Heart right ventricle (tissue), 16 donors: ENCODE data around the gene GALNT16. TPM values are rescaled to one million over a fixed set of nuclear protein-coding genes. Genes with fewer than 3 reads are reported as not detected.

Source experiments
- ATAC-seq, 8 donors: fragments of 200-7000 bp; cut with Tn5 transposase; one replicate each; pipeline ENCODE4 v1.9.1; 2020; ENCODE audit warnings: mild to moderate bottlenecking in 8 of 8, moderate library complexity in 8 of 8, moderate number of reproducible peaks in 1 of 8
- DNase-seq, 2 donors: peaks; one replicate each; pipeline ENCODE4 v3.0.0-alpha.2; 2020
- H3K27ac ChIP-seq, 10 donors: fragments of 200-600 bp; sonication (generic) in 2 of 10; one replicate each; pipeline versions ENCODE4 v1.5.0 to v1.8.0; 2020 to 2022; ENCODE audit warnings: mild to moderate bottlenecking in 3 of 10
- H3K27me3 ChIP-seq, 7 donors: fragments of 200-600 bp; one replicate each; pipeline ENCODE4 v1.8.0; 2021 to 2022; ENCODE audit warnings: mild to moderate bottlenecking in 2 of 7
- H3K36me3 ChIP-seq, 9 donors: fragments of 200-600 bp; sonication (generic) in 1 of 9; one replicate each; pipeline versions ENCODE4 v1.5.0 to v1.8.0; 2020 to 2022; ENCODE audit warnings: mild to moderate bottlenecking in 2 of 9
- H3K4me1 ChIP-seq, 9 donors: fragments of 200-600 bp; sonication (generic) in 1 of 9; one replicate each; pipeline versions ENCODE4 v1.5.0 to v1.8.0; 2020 to 2022; ENCODE audit warnings: mild to moderate bottlenecking in 4 of 9
- H3K4me3 ChIP-seq, 10 donors: fragments of 200-600 bp; sonication (generic) in 2 of 10; one replicate each; pipeline versions ENCODE4 v1.5.0 to v1.8.0; 2020 to 2022; ENCODE audit warnings: mild to moderate bottlenecking in 7 of 10, moderate library complexity in 2 of 10
- H3K9me3 ChIP-seq, 11 donors: fragments of 200-600 bp in 10 of 11; sonication (generic) in 2 of 11; one replicate each; pipeline versions ENCODE4 v1.5.0 to v1.8.0; 2013 to 2022; ENCODE audit warnings: mild to moderate bottlenecking in 2 of 11, control low read depth in 1 of 11, moderate library complexity in 1 of 11
- CTCF ChIP-seq, 9 donors: fragments of 200-600 bp; sonication (generic) in 2 of 9; IDR thresholded peaks; one replicate each; pipeline versions ENCODE4 v1.5.0 to v1.8.0; 2021 to 2022; ENCODE audit warnings: antibody characterized with exemption in 9 of 9, mild to moderate bottlenecking in 5 of 9, moderate library complexity in 1 of 9
- WGBS, 2 donors: extraction: QIAGEN DNeasy Blood & Tissue Kit; methylation state at CpG; one replicate each; pipeline ENCODE4 v1.1.7; 2013; ENCODE audit warnings: inconsistent platforms in 1 of 2; 5-methylcytosine and 5-hydroxymethylcytosine counted together
- intact Hi-C, 10 donors: fragments of 100-400 bp; cut with DNase I; formaldehyde crosslinking; loops; one replicate each; pipeline versions ENCODE4 v1.11.1 to v1.14.2; 2022
- polyA plus RNA-seq, 2 donors: library from polyadenylated mRNA; stranded (reverse); fragments of 200-250 nt; gene quantifications; one replicate each; pipeline ENCODE4 v1.2.3, GENCODE V29; 2013
- total RNA-seq, 10 donors: library from RNA; stranded (reverse); fragmentation: NEBNext Ultra II Directional in 3 of 10; extraction: Animal tissue kit (Norgen Biotek cat#: 25700) in 3 of 10; gene quantifications; one replicate each; pipeline versions ENCODE4 v1.2.1 to v1.2.4, GENCODE V29; 2021 to 2023
- donor health status: Arrhythmogenic right ventricular cardiomyopathy.
- donor health status: ischemic (EF 13 %, LVEDD 7.1; RV severe dilation, severe dysfunction).
- donor health status: healthy with polysubstance abuse.
- donor health status: DM: no; HTN: yes; CAD: no.
- donor health status: DM: no; HTN: no; CAD: no.
- donor health status: ischemic (EF 25% LVEDD 6.9; RV normal size, moderate dysfunction).
- donor health status: ischemic (EF 25% LVEDD 5.7; RV mildly dilated, moderate dysfunction).
- donor health status: healthy.
- donor health status: DM: yes; HTN: yes; CAD: no.
- donor health status: Ischemic cardiomyopathy.
- donor health status: ischemic (EF 35%, LVEDD 5.7; RV mildly dilated, moderate dysfunction).
- donor health status: nonischemic (EF 11% LVEDD 7.7; RV severe dilation, severe dysfunction).
- donor health status: DM: yes; HTN: yes; CAD: no.
- donor health status: PGD.
- donor health status: ischemic (EF 29% LVEDD 5.4; RV normal size, mild dysfunction).
- donor health status: nonischemic (EF 23%, LVEDD 6.1; RV moderate dilation, normal function).

Gene GALNT16
- total and polyA plus RNA-seq, 12 donors, result 9.6 to 106 (median 68.3) TPM

GRCh38 chr14:69345402-69345801 lies 85.4 kb downstream of the GALNT16 start:
- DNase-seq (no peak), ATAC-seq (no peak)
- peaks cover 0 to 12% (median 8%) of the 10 kb centered on the region in 9 donors for H3K4me1 ChIP-seq
- H3K9me3 ChIP-seq, result no peaks in the 10 kb centered on the region
- WGBS, 2 donors, result 66 to 77% methylated on average over 4 of the region's 4 CpGs
- intact Hi-C loops, result loop anchor here in 6 of 10 donors (5.0 to 10.0 kb wide), 3 partner anchors 88 to 103 kb away; no protein-coding TSS in a partner anchor
- H3K27me3 ChIP-seq, result no peaks in the 10 kb centered on the region
- H3K27ac ChIP-seq, result no peak overlapping the region
- no peak overlapping the region for H3K4me3 ChIP-seq
- TF ChIP-seq CTCF (IDR thresholded peaks at IDR 0.05), result no peak
- H3K36me3 ChIP-seq, result peaks cover 0 to 48% (median 0%) of the 10 kb centered on the region in 9 donors

GRCh38 chr14:69346710-69347109 lies 86.8 kb downstream of the GALNT16 start:
- Histone ChIP-seq H3K27ac (no peak overlapping the region), H3K4me1 (peaks cover 0 to 12% (median 8%) of the 10 kb centered on the region in 9 donors), H3K27me3 (no peaks in the 10 kb centered on the region), H3K4me3 (no peak overlapping the region), H3K9me3 (no peaks in the 10 kb centered on the region), H3K36me3 (peaks cover 0 to 51% (median 0%) of the 10 kb centered on the region in 9 donors)
- TF ChIP-seq CTCF (IDR thresholded peaks at IDR 0.05), result peak in 7 of 9 donors; percentile 50 to 66 (median 53)
- ATAC-seq, result peak in 3 of 8 donors; percentile 32 to 63 (median 38)
- 30 to 37% methylated on average over 9 of the region's 9 CpGs for WGBS, 2 donors
- peak; percentile 24 to 57 for DNase-seq
- intact Hi-C loops, result loop anchor here in 6 of 10 donors (5.0 to 10.0 kb wide), 3 partner anchors 89 to 104 kb away; no protein-coding TSS in a partner anchor

- ATAC-seq (no peak), DNase-seq (no peak)
- no peak for TF ChIP-seq CTCF (IDR thresholded peaks at IDR 0.05)
- H3K4me3 ChIP-seq, result no peak overlapping the region
- no peaks in the 10 kb centered on the region for H3K4me1 ChIP-seq
- WGBS, 2 donors, result 79 to 85% methylated on average over 11 of the region's 11 CpGs
- H3K9me3 ChIP-seq, result no peaks in the 10 kb centered on the region
- no peaks in the 10 kb centered on the region for H3K27me3 ChIP-seq
- H3K36me3 ChIP-seq, result peaks cover 0 to 58% (median 0%) of the 10 kb centered on the region in 9 donors
- intact Hi-C loops, result loop anchor here in 6 of 10 donors (5.0 to 10.0 kb wide), 3 partner anchors 92 to 107 kb away; no protein-coding TSS in a partner anchor
- no peak overlapping the region for H3K27ac ChIP-seq
Observed at GRCh38 chr14:69349091-69349777, 89.3 kb downstream of the GALNT16 start.

GRCh38 chr14:69350892-69351291 lies 90.9 kb downstream of the GALNT16 start:
- no peak overlapping the region for H3K27ac ChIP-seq
- no peaks in the 10 kb centered on the region for H3K27me3 ChIP-seq
- no peak for DNase-seq
- intact Hi-C loops, result no loop called here
- no peak for ATAC-seq
- peaks cover 0 to 12% (median 5%) of the 10 kb centered on the region in 9 donors for H3K4me1 ChIP-seq
- no peaks in the 10 kb centered on the region for H3K9me3 ChIP-seq
- no peak for TF ChIP-seq CTCF (IDR thresholded peaks at IDR 0.05)
- no peak overlapping the region for H3K4me3 ChIP-seq
- 78 to 81% methylated on average over 5 of the region's 5 CpGs for WGBS, 2 donors
- H3K36me3 ChIP-seq, result peaks cover 0 to 56% (median 0%) of the 10 kb centered on the region in 9 donors
